ENCODE results near the gene C4orf50. TPM values are rescaled to one million over a fixed set of nuclear protein-coding genes. Genes with fewer than 3 reads are reported as not detected.
"Not testable (repeated sequence)": the region's sequence is repeated elsewhere in the genome, so short reads cannot be mapped to it uniquely, and the experiment has no call there.

C4orf50 gene
- total RNA-seq, 5 donors from 2014 or later (not counting 1 experiment from before 2014, with no cell fraction given) = 0.28 to 3.0 (median 0.54) TPM

GRCh38 chr4:5995901-5996623, 22.2 kb downstream of the C4orf50 start:
- Mint-ChIP-seq H3K27me3 (peaks cover 9 to 14% of the 10 kb centered on the region in 2 donors), H3K27ac (no peak overlapping the region), H3K4me3 (no peak overlapping the region), H3K9me3 (no peaks in the 10 kb centered on the region), H3K4me1 (peaks cover 0 to 4% (median 0%) of the 10 kb centered on the region in 3 donors), H3K36me3 (peaks cover under 1% of the 10 kb centered on the region)
- no peaks in the 10 kb centered on the region for H3K9me3 ChIP-seq
- H3K36me3 ChIP-seq (ENCODE audit: control insufficient read depth in 2 of 2, extremely low read depth in 1 of 2, insufficient read depth in 1 of 2, low read length in 1 of 2) = no peaks in the 10 kb centered on the region
- peaks cover 0 to 25% of the 10 kb centered on the region in 2 experiments for H3K27me3 ChIP-seq (replicated peaks in 1 of 2; ENCODE audit: control insufficient read depth in 2 of 2, extremely low read depth in 1 of 2, insufficient read depth in 2 of 2, low read length in 1 of 2)
- no peak overlapping the region for H3K27ac ChIP-seq (ENCODE audit: low read length)
- H3K4me1 ChIP-seq (ENCODE audit: control insufficient read depth in 1 of 2, extremely low read depth in 1 of 2, insufficient read depth in 2 of 2, low read length in 2 of 2) = peaks cover 0 to 3% of the 10 kb centered on the region in 2 experiments
- no peak for DNase-seq
- H3K4me3 ChIP-seq (ENCODE audit: control insufficient read depth in 1 of 2, extremely low read depth in 1 of 2, low read length in 1 of 2) = no peak overlapping the region
- ChIA-PET CTCF (no interaction called here), POLR2A (no interaction called here)
- no peak for ATAC-seq (replicated peaks in 1 of 4)
- WGBS (ENCODE audit: insufficient coverage) = 42% methylated on average over 17 of the region's 19 CpGs

- no peak overlapping the region for H3K27ac Mint-ChIP-seq
- WGBS (ENCODE audit: insufficient coverage) = 80% methylated on average over 21 of the region's 23 CpGs
- no peak for ATAC-seq (replicated peaks in 1 of 4)
- no peaks in the 10 kb centered on the region for H3K36me3 ChIP-seq (ENCODE audit: control insufficient read depth in 2 of 2, extremely low read depth in 1 of 2, insufficient read depth in 1 of 2, low read length in 1 of 2)
- H3K4me1 Mint-ChIP-seq = peaks cover 0 to 4% (median 0%) of the 10 kb centered on the region in 3 donors
- H3K27me3 Mint-ChIP-seq = peaks cover 9% of the 10 kb centered on the region in 2 donors
- H3K27ac ChIP-seq (ENCODE audit: low read length) = no peak overlapping the region
- H3K36me3 Mint-ChIP-seq = peaks cover 4% of the 10 kb centered on the region
- H3K27me3 ChIP-seq (replicated peaks in 1 of 2; ENCODE audit: control insufficient read depth in 2 of 2, extremely low read depth in 1 of 2, insufficient read depth in 2 of 2, low read length in 1 of 2) = peaks cover 0 to 22% of the 10 kb centered on the region in 2 experiments
- DNase-seq = no peak
- no peak overlapping the region for H3K4me3 Mint-ChIP-seq
- H3K9me3 ChIP-seq = no peaks in the 10 kb centered on the region
- CTCF ChIA-PET = no interaction called here
- peaks cover 0 to 3% of the 10 kb centered on the region in 2 experiments for H3K4me1 ChIP-seq (ENCODE audit: control insufficient read depth in 1 of 2, extremely low read depth in 1 of 2, insufficient read depth in 2 of 2, low read length in 2 of 2)
- POLR2A ChIA-PET = no interaction called here
- no peak overlapping the region for H3K4me3 ChIP-seq (ENCODE audit: control insufficient read depth in 1 of 2, extremely low read depth in 1 of 2, low read length in 1 of 2)
- H3K9me3 Mint-ChIP-seq = no peaks in the 10 kb centered on the region
These were observed 24.1 kb downstream of the C4orf50 start for GRCh38 chr4:5993876-5994811.

- H3K9me3 Mint-ChIP-seq; H3K27ac ChIP-seq (ENCODE audit: low read length); H3K4me3 Mint-ChIP-seq; H3K27me3 Mint-ChIP-seq; CTCF ChIA-PET; H3K4me1 ChIP-seq (ENCODE audit: control insufficient read depth in 1 of 2, extremely low read depth in 1 of 2, insufficient read depth in 2 of 2, low read length in 2 of 2); H3K27ac Mint-ChIP-seq; H3K4me1 Mint-ChIP-seq; H3K36me3 Mint-ChIP-seq; H3K36me3 ChIP-seq (ENCODE audit: control insufficient read depth in 2 of 2, extremely low read depth in 1 of 2, insufficient read depth in 1 of 2, low read length in 1 of 2); H3K9me3 ChIP-seq; H3K4me3 ChIP-seq (ENCODE audit: control insufficient read depth in 1 of 2, extremely low read depth in 1 of 2, low read length in 1 of 2); DNase-seq; POLR2A ChIA-PET; ATAC-seq (replicated peaks in 1 of 4): not testable (repeated sequence)
- peaks cover 0 to 22% of the 10 kb centered on the region in 2 experiments for H3K27me3 ChIP-seq (replicated peaks in 1 of 2; ENCODE audit: control insufficient read depth in 2 of 2, extremely low read depth in 1 of 2, insufficient read depth in 2 of 2, low read length in 1 of 2)
- WGBS (ENCODE audit: insufficient coverage) = 70% methylated on average over 3 of the region's 9 CpGs
These were observed 24.9 kb downstream of the C4orf50 start for GRCh38 chr4:5993346-5993745.

GRCh38 chr4:5992828-5993321, 25.4 kb downstream of the C4orf50 start:
- H3K36me3 ChIP-seq (ENCODE audit: control insufficient read depth in 2 of 2, extremely low read depth in 1 of 2, insufficient read depth in 1 of 2, low read length in 1 of 2) = no peaks in the 10 kb centered on the region
- no peaks in the 10 kb centered on the region for H3K9me3 Mint-ChIP-seq

GRCh38 chr4:5992171-5992827, 25.9 kb downstream of the C4orf50 start:
- no peaks in the 10 kb centered on the region for H3K9me3 Mint-ChIP-seq
- Histone ChIP-seq H3K27me3 (replicated peaks in 1 of 2; ENCODE audit: control insufficient read depth in 2 of 2, extremely low read depth in 1 of 2, insufficient read depth in 2 of 2, low read length in 1 of 2) (peaks cover 0 to 22% of the 10 kb centered on the region in 2 experiments), H3K27ac (ENCODE audit: low read length) (no peak overlapping the region), H3K4me1 (ENCODE audit: control insufficient read depth in 1 of 2, extremely low read depth in 1 of 2, insufficient read depth in 2 of 2, low read length in 2 of 2) (no peaks in the 10 kb centered on the region), H3K36me3 (ENCODE audit: control insufficient read depth in 2 of 2, extremely low read depth in 1 of 2, insufficient read depth in 1 of 2, low read length in 1 of 2) (no peaks in the 10 kb centered on the region), H3K9me3 (no peaks in the 10 kb centered on the region), H3K4me3 (ENCODE audit: control insufficient read depth in 1 of 2, extremely low read depth in 1 of 2, low read length in 1 of 2) (no peak overlapping the region)
- H3K4me1 Mint-ChIP-seq = no peaks in the 10 kb centered on the region
- DNase-seq = no peak
- ChIA-PET CTCF (interaction anchor here in 1 of 2 donors (0.6 kb wide), 1 partner anchor 21 kb away, joined by 6 read pairs; no protein-coding TSS in a partner anchor), POLR2A (interaction anchor here in 1 of 2 donors (0.6 kb wide), 1 partner anchor 91 kb away, joined by 5 read pairs; no protein-coding TSS in a partner anchor)
- no peak for ATAC-seq (replicated peaks in 1 of 4)
- no peak overlapping the region for H3K4me3 Mint-ChIP-seq
- H3K27me3 Mint-ChIP-seq = peaks cover 7 to 9% of the 10 kb centered on the region in 2 donors
- peaks cover 4% of the 10 kb centered on the region for H3K36me3 Mint-ChIP-seq
- 84% methylated on average over 10 of the region's 17 CpGs for WGBS (ENCODE audit: insufficient coverage)
- no peak overlapping the region for H3K27ac Mint-ChIP-seq

More at GRCh38 chr4:5992828-5993321, 25.4 kb downstream of the C4orf50 start:
- POLR2A ChIA-PET = no interaction called here
- CTCF ChIA-PET = interaction anchor here in 1 of 2 donors (0.6 kb wide), 1 partner anchor 21 kb away, joined by 6 read pairs; no protein-coding TSS in a partner anchor
- no peaks in the 10 kb centered on the region for H3K4me1 ChIP-seq (ENCODE audit: control insufficient read depth in 1 of 2, extremely low read depth in 1 of 2, insufficient read depth in 2 of 2, low read length in 2 of 2)
- Mint-ChIP-seq H3K36me3 (peaks cover 4% of the 10 kb centered on the region), H3K27me3 (peaks cover 7 to 9% of the 10 kb centered on the region in 2 donors), H3K27ac (no peak overlapping the region), H3K4me3 (no peak overlapping the region), H3K4me1 (no peaks in the 10 kb centered on the region)
- H3K4me3 ChIP-seq (ENCODE audit: control insufficient read depth in 1 of 2, extremely low read depth in 1 of 2, low read length in 1 of 2) = no peak overlapping the region
- no peak overlapping the region for H3K27ac ChIP-seq (ENCODE audit: low read length)
- no peak for DNase-seq
- peaks cover 0 to 22% of the 10 kb centered on the region in 2 experiments for H3K27me3 ChIP-seq (replicated peaks in 1 of 2; ENCODE audit: control insufficient read depth in 2 of 2, extremely low read depth in 1 of 2, insufficient read depth in 2 of 2, low read length in 1 of 2)
- 74% methylated on average over 9 of the region's 11 CpGs for WGBS (ENCODE audit: insufficient coverage)
- no peak for ATAC-seq (replicated peaks in 1 of 4)
- H3K9me3 ChIP-seq = no peaks in the 10 kb centered on the region

- Mint-ChIP-seq H3K9me3 (no peaks in the 10 kb centered on the region), H3K4me1 (no peaks in the 10 kb centered on the region), H3K27ac (no peak overlapping the region), H3K27me3 (peaks cover 5 to 6% of the 10 kb centered on the region in 2 donors), H3K4me3 (no peak overlapping the region), H3K36me3 (peaks cover 4% of the 10 kb centered on the region)
- Histone ChIP-seq H3K4me1 (ENCODE audit: control insufficient read depth in 1 of 2, extremely low read depth in 1 of 2, insufficient read depth in 2 of 2, low read length in 2 of 2) (no peaks in the 10 kb centered on the region), H3K9me3 (no peaks in the 10 kb centered on the region), H3K27me3 (replicated peaks in 1 of 2; ENCODE audit: control insufficient read depth in 2 of 2, extremely low read depth in 1 of 2, insufficient read depth in 2 of 2, low read length in 1 of 2) (peaks cover 0 to 18% of the 10 kb centered on the region in 2 experiments), H3K4me3 (ENCODE audit: control insufficient read depth in 1 of 2, extremely low read depth in 1 of 2, low read length in 1 of 2) (no peak overlapping the region), H3K27ac (ENCODE audit: low read length) (no peak overlapping the region), H3K36me3 (ENCODE audit: control insufficient read depth in 2 of 2, extremely low read depth in 1 of 2, insufficient read depth in 1 of 2, low read length in 1 of 2) (no peaks in the 10 kb centered on the region)
- POLR2A ChIA-PET = interaction anchor here in 1 of 2 donors (0.6 kb wide), 1 partner anchor 92 kb away, joined by 5 read pairs; no protein-coding TSS in a partner anchor
- 33% methylated on average over 1 of the region's 1 CpG for WGBS (ENCODE audit: insufficient coverage)
- DNase-seq = no peak
- CTCF ChIA-PET = no interaction called here
- ATAC-seq (replicated peaks in 1 of 4) = no peak
These were observed 26.8 kb downstream of the C4orf50 start for GRCh38 chr4:5991405-5991804.

Data from T-cell (primary cell).